Vagina (tissue), 2 donors: Measurements from ENCODE around the gene RAB3IL1. TPM values are rescaled to one million over a fixed set of nuclear protein-coding genes. Genes with fewer than 3 reads are reported as not detected.

Experiments used
- DNase-seq, 2 donors: peaks; one replicate each; pipeline ENCODE4 v3.0.0-alpha.2; 2017; ENCODE audit errors: extremely low spot score in 2 of 2
- H3K27ac ChIP-seq: fragments of 200-600 bp; sonication (generic); one replicate; pipeline ENCODE4 v1.5.1; 2019
- H3K27me3 ChIP-seq: fragments of 200-600 bp; sonication (generic); one replicate; pipeline ENCODE4 v1.5.1; 2019
- H3K36me3 ChIP-seq, 2 donors: fragments of 200-600 bp; sonication (generic); one replicate each; pipeline ENCODE4 v1.5.1; 2017 to 2019
- H3K4me1 ChIP-seq: fragments of 200-600 bp; sonication (generic); one replicate; pipeline ENCODE4 v1.5.1; 2019
- H3K4me3 ChIP-seq, 2 donors: fragments of 200-600 bp; sonication (generic); 1 replicate in 1 of 2; 2 replicates in 1 of 2; pipeline ENCODE4 v1.5.1; 2016 to 2019
- H3K9me3 ChIP-seq: fragments of 200-600 bp; sonication (generic); one replicate; pipeline ENCODE4 v1.5.1; 2019
- CTCF ChIP-seq, 3 experiments: fragments of 450-650 bp in 2 of 3; fragments of 200-600 bp in 1 of 3; sonication (generic) in 1 of 3; IDR thresholded peaks; one replicate each; pipeline ENCODE4 v1.5.1; 2017 to 2019; ENCODE audit warnings: antibody characterized with exemption in 3 of 3, mild to moderate bottlenecking in 2 of 3, moderate library complexity in 2 of 3
- POLR2A ChIP-seq, 2 donors: fragments of 450-650 bp; IDR thresholded peaks; one replicate each; pipeline ENCODE4 v1.6.1; 2017; ENCODE audit warnings: antibody characterized with exemption in 2 of 2, mild to moderate bottlenecking in 2 of 2, moderate library complexity in 2 of 2
- POLR2AphosphoS5 ChIP-seq, 2 donors: sonication (generic); formaldehyde crosslinking; IDR thresholded peaks; one replicate each; pipeline ENCODE4 v1.9.0; 2017; ENCODE audit warnings: antibody characterized with exemption in 2 of 2, mild to moderate bottlenecking in 2 of 2, low read depth in 1 of 2; ENCODE audit not compliant: insufficient read depth in 1 of 2
- intact Hi-C: fragments of 100-400 bp; cut with DNase I; formaldehyde crosslinking; loops from one replicate; pipeline ENCODE4 v1.15.1; 2023
- total RNA-seq: library from RNA; depleted of rRNA; stranded (reverse); fragments of >200 nt; gene quantifications from one replicate; pipeline ENCODE4 v1.2.3, GENCODE V29; 2016

Gene RAB3IL1
- total RNA-seq, 1 donor from 2014 or later = 32.2 TPM

- Histone ChIP-seq H3K27ac (no peak overlapping the region), H3K36me3 (no peaks in the 10 kb centered on the region), H3K4me1 (peaks cover 77% of the 10 kb centered on the region), H3K27me3 (no peaks in the 10 kb centered on the region), H3K9me3 (no peaks in the 10 kb centered on the region), H3K4me3 (no peak overlapping the region)
- no peak for TF ChIP-seq POLR2A (IDR thresholded peaks at IDR 0.05)
- no peak for TF ChIP-seq POLR2AphosphoS5 (IDR thresholded peaks at IDR 0.05; ENCODE audit: insufficient read depth in 1 of 2, low read depth in 1 of 2)
- intact Hi-C loops = no loop called here
- no peak for DNase-seq
Observed at GRCh38 chr11:61912991-61913698, 4.2 kb downstream of the RAB3IL1 start.

- Histone ChIP-seq H3K4me3 (no peak overlapping the region), H3K36me3 (no peaks in the 10 kb centered on the region), H3K27me3 (no peaks in the 10 kb centered on the region), H3K9me3 (no peaks in the 10 kb centered on the region), H3K4me1 (peaks cover 74% of the 10 kb centered on the region), H3K27ac (peak overlapping the region; percentile 71)
- no peak for TF ChIP-seq CTCF (IDR thresholded peaks at IDR 0.05)
- no peak for TF ChIP-seq POLR2AphosphoS5 (IDR thresholded peaks at IDR 0.05; ENCODE audit: insufficient read depth in 1 of 2, low read depth in 1 of 2)
- TF ChIP-seq POLR2A (IDR thresholded peaks at IDR 0.05) = no peak
- no peak for DNase-seq
- intact Hi-C loops = no loop called here
Observed at GRCh38 chr11:61912530-61912898, 4.9 kb downstream of the RAB3IL1 start.

GRCh38 chr11:61911701-61912529, 5.5 kb downstream of the RAB3IL1 start:
- no peak for DNase-seq
- TF ChIP-seq CTCF (IDR thresholded peaks at IDR 0.05) (no peak), POLR2AphosphoS5 (IDR thresholded peaks at IDR 0.05; ENCODE audit: insufficient read depth in 1 of 2, low read depth in 1 of 2) (no peak), POLR2A (IDR thresholded peaks at IDR 0.05) (no peak)
- Histone ChIP-seq H3K4me1 (peaks cover 74% of the 10 kb centered on the region), H3K9me3 (no peaks in the 10 kb centered on the region), H3K27me3 (no peaks in the 10 kb centered on the region), H3K4me3 (no peak overlapping the region), H3K27ac (peak overlapping the region; percentile 71), H3K36me3 (no peaks in the 10 kb centered on the region)
- intact Hi-C loops = no loop called here

- intact Hi-C loops = no loop called here
- H3K27me3 ChIP-seq = no peaks in the 10 kb centered on the region
- no peak for DNase-seq
- H3K4me1 ChIP-seq = peaks cover 74% of the 10 kb centered on the region
- H3K4me3 ChIP-seq = no peak overlapping the region
- H3K9me3 ChIP-seq = no peaks in the 10 kb centered on the region
- peak overlapping the region; percentile 71 for H3K27ac ChIP-seq
- TF ChIP-seq CTCF (IDR thresholded peaks at IDR 0.05) = no peak
- no peak for TF ChIP-seq POLR2A (IDR thresholded peaks at IDR 0.05)
- TF ChIP-seq POLR2AphosphoS5 (IDR thresholded peaks at IDR 0.05; ENCODE audit: insufficient read depth in 1 of 2, low read depth in 1 of 2) = no peak
- H3K36me3 ChIP-seq = peaks cover 0 to 3% of the 10 kb centered on the region in 2 donors
Observed at GRCh38 chr11:61911128-61911700, 6.2 kb downstream of the RAB3IL1 start.

GRCh38 chr11:61910187-61911127, 6.9 kb downstream of the RAB3IL1 start:
- peak overlapping the region; percentile 71 for H3K27ac ChIP-seq
- peaks cover 71% of the 10 kb centered on the region for H3K4me1 ChIP-seq
- H3K36me3 ChIP-seq = peaks cover 0 to 10% of the 10 kb centered on the region in 2 donors
- intact Hi-C loops = no loop called here
- H3K27me3 ChIP-seq = no peaks in the 10 kb centered on the region
- no peak for DNase-seq
- TF ChIP-seq POLR2AphosphoS5 (IDR thresholded peaks at IDR 0.05; ENCODE audit: insufficient read depth in 1 of 2, low read depth in 1 of 2) (peak in 1 of 2 donors; percentile 17), CTCF (IDR thresholded peaks at IDR 0.05) (no peak), POLR2A (IDR thresholded peaks at IDR 0.05) (no peak)
- no peaks in the 10 kb centered on the region for H3K9me3 ChIP-seq
- no peak overlapping the region for H3K4me3 ChIP-seq
